SK-N-SH treated with all-trans-retinoic acid at 6 μM for 48 hours (cell line): ENCODE data around the gene VSNL1.

Experiments used
- ATAC-seq: fragments of 200-7000 bp; cut with Tn5 transposase; 3 replicates; pipeline ENCODE4 v1.9.1; 2020; ENCODE audit warnings: mild to moderate bottlenecking, moderate library complexity
- ARNTL ChIP-seq: fragments of 450-650 bp; formaldehyde crosslinking; IDR thresholded peaks from 2 replicates; pipeline ENCODE4 v1.5.0; 2020; ENCODE audit warnings: low read depth, mild to moderate bottlenecking, moderate library complexity, borderline replicate concordance
- CSDC2 ChIP-seq: fragments of 250-450 bp; sonication (Bioruptor Pico); IDR thresholded peaks from 2 replicates; pipeline ENCODE4 v1.5.0; 2020; ENCODE audit warnings: mild to moderate bottlenecking, moderate library complexity
- CSRNP3 ChIP-seq: fragments of 250-450 bp; sonication (Bioruptor Pico); IDR thresholded peaks from 2 replicates; pipeline ENCODE4 v1.5.1; 2021; ENCODE audit warnings: mild to moderate bottlenecking, moderate library complexity
- ESRRG ChIP-seq: fragments of 250-450 bp; sonication (Bioruptor Pico); IDR thresholded peaks from 2 replicates; pipeline ENCODE4 v1.6.1; 2021; ENCODE audit warnings: mild to moderate bottlenecking
- ISL1 ChIP-seq: fragments of 250-450 bp; sonication (Bioruptor Pico); IDR thresholded peaks from 2 replicates; pipeline ENCODE4 v2.1.2; 2022; ENCODE audit warnings: mild to moderate bottlenecking, moderate library complexity
- OSR1 ChIP-seq: fragments of 250-450 bp; sonication (Bioruptor Pico); IDR thresholded peaks from 2 replicates; pipeline ENCODE4 v1.8.0; 2022; ENCODE audit warnings: moderate library complexity, mild to moderate bottlenecking, inconsistent platforms
- SNAI2 ChIP-seq: fragments of 250-450 bp; sonication (Bioruptor Pico); IDR thresholded peaks from 2 replicates; pipeline ENCODE4 v1.5.0; 2020; ENCODE audit warnings: mild to moderate bottlenecking, moderate library complexity
- TOX ChIP-seq: fragments of 250-450 bp; sonication (Bioruptor Pico); IDR thresholded peaks from 2 replicates; pipeline ENCODE4 v1.8.0; 2021; ENCODE audit warnings: mild to moderate bottlenecking, moderate library complexity, borderline replicate concordance
- TSHZ2 ChIP-seq: fragments of 250-450 bp; sonication (Bioruptor Pico); IDR thresholded peaks from 2 replicates; pipeline ENCODE4 v1.5.0; 2020; ENCODE audit warnings: mild to moderate bottlenecking, moderate library complexity
- ZFP3 ChIP-seq: fragments of 250-450 bp; sonication (Bioruptor Pico); IDR thresholded peaks from 2 replicates; pipeline ENCODE4 v1.5.0; 2020; ENCODE audit warnings: mild to moderate bottlenecking, moderate library complexity
- ZFP30 ChIP-seq: fragments of 450-650 bp; formaldehyde crosslinking; IDR thresholded peaks from 2 replicates; pipeline ENCODE4 v1.5.0; 2022; ENCODE audit warnings: mild to moderate bottlenecking, moderate library complexity
- ZNF70 ChIP-seq: fragments of 450-650 bp; formaldehyde crosslinking; IDR thresholded peaks from 2 replicates; pipeline ENCODE4 v1.5.0; 2020; ENCODE audit warnings: mild to moderate bottlenecking, moderate library complexity
- ZNF8 ChIP-seq: fragments of 450-650 bp; formaldehyde crosslinking; IDR thresholded peaks from 2 replicates; pipeline ENCODE4 v1.5.0; 2020; ENCODE audit warnings: mild to moderate bottlenecking, moderate library complexity
- TF ChIP-seq, protein P1 (sequence below): fragments of 250-450 bp; sonication (Bioruptor Pico); IDR thresholded peaks from 2 replicates; pipeline ENCODE4 v1.8.0; 2020; ENCODE audit warnings: mild to moderate bottlenecking, moderate library complexity, borderline replicate concordance
- TF ChIP-seq, protein P2 (sequence below): fragments of 250-450 bp; sonication (Bioruptor Pico); IDR thresholded peaks from 2 replicates; pipeline ENCODE4 v1.8.0; 2021; ENCODE audit warnings: low read depth, mild to moderate bottlenecking, moderate library complexity, borderline replicate concordance

The VSNL1 gene

GRCh38 chr2:17576802-17577201 is 36.3 kb downstream of the VSNL1 start (continued):
- TF ChIP-seq TSHZ2 (CRISPR knock-in tag) = no peak
- TF ChIP-seq, all 23 proteins: peak for 0

GRCh38 chr2:17578466-17578928 is 38.0 kb downstream of the VSNL1 start:
- no peak for ATAC-seq
- TF ChIP-seq ARNTL (CRISPR knock-in tag) (no peak), ZNF8 (CRISPR knock-in tag) (no peak), ZFP30 (no peak), ESRRG (CRISPR knock-in tag) (no peak), TSHZ2 (CRISPR knock-in tag) (no peak), ZFP3 (CRISPR knock-in tag) (no peak), TOX (CRISPR knock-in tag) (no peak), SNAI2 (no peak)
- TF ChIP-seq, protein P1, sequence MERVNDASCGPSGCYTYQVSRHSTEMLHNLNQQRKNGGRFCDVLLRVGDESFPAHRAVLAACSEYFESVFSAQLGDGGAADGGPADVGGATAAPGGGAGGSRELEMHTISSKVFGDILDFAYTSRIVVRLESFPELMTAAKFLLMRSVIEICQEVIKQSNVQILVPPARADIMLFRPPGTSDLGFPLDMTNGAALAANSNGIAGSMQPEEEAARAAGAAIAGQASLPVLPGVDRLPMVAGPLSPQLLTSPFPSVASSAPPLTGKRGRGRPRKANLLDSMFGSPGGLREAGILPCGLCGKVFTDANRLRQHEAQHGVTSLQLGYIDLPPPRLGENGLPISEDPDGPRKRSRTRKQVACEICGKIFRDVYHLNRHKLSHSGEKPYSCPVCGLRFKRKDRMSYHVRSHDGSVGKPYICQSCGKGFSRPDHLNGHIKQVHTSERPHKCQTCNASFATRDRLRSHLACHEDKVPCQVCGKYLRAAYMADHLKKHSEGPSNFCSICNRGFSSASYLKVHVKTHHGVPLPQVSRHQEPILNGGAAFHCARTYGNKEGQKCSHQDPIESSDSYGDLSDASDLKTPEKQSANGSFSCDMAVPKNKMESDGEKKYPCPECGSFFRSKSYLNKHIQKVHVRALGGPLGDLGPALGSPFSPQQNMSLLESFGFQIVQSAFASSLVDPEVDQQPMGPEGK = no peak

DNA sequence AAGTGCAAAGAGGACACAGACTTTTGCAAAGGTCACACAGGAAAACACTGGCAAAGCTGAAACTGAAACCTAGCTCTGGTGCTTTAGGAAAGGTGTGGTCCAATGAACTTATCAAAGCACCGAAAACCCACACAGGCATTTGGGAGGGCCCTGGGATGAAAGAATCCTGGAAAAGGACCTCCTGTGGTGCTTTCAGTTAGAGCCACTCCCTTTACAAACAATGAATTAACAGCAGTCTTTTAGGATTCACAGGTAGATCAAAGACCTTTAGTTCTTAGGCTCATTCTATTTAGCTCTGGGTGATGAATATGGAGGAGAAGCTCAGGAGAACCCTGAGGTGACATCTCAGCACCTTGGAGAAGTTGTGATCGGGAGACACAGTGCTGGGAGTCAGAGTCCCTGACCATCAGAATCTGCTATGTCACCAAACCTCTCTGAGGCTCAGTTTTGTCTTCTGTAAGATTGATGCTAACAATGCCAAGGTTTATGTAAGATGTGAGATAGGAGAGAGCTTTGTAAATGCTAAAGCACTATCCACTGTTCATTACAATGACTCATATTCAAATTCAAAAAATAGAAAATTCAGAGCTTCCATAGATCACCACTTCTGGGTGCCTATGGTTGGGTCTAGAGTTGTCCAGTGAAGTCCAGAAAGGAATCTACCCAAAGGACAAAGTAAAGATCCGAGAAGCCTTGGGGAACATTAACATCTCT is 39.3 kb downstream of the VSNL1 start:
- no peak for ATAC-seq
- TF ChIP-seq ISL1 (CRISPR knock-in tag) (no peak), ZFP30 (no peak)

GRCh38 chr2:17580319-17580715 is 39.8 kb downstream of the VSNL1 start:
- TF ChIP-seq, protein P2, sequence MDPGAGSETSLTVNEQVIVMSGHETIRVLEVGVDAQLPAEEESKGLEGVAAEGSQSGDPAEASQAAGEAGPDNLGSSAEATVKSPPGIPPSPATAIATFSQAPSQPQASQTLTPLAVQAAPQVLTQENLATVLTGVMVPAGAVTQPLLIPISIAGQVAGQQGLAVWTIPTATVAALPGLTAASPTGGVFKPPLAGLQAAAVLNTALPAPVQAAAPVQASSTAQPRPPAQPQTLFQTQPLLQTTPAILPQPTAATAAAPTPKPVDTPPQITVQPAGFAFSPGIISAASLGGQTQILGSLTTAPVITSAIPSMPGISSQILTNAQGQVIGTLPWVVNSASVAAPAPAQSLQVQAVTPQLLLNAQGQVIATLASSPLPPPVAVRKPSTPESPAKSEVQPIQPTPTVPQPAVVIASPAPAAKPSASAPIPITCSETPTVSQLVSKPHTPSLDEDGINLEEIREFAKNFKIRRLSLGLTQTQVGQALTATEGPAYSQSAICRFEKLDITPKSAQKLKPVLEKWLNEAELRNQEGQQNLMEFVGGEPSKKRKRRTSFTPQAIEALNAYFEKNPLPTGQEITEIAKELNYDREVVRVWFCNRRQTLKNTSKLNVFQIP (CRISPR knock-in tag) = no peak
- TF ChIP-seq ZFP3 (CRISPR knock-in tag) (no peak), CSRNP3 (CRISPR knock-in tag) (no peak), SNAI2 (no peak), ESRRG (CRISPR knock-in tag) (no peak), ZNF8 (CRISPR knock-in tag) (no peak), CSDC2 (CRISPR knock-in tag) (no peak), TSHZ2 (CRISPR knock-in tag) (no peak), TOX (CRISPR knock-in tag) (no peak), OSR1 (CRISPR knock-in tag) (no peak), ZNF70 (no peak)
- TF ChIP-seq, protein P1 = no peak
- TF ChIP-seq, all 23 proteins: peak for 0
- no peak for ATAC-seq
